B cell (primary cell): ENCODE results near the gene TNRC6C.

Experiments used
- CTCF ChIP-seq: fragments of 200-600 bp; IDR thresholded peaks from one replicate; pipeline ENCODE4 v1.8.0; 2022; ENCODE audit warnings: antibody characterized with exemption, mild to moderate bottlenecking
- EZH2 ChIP-seq: IDR thresholded peaks from 2 replicates; pipeline ENCODE4 v1.6.1; 2012; ENCODE audit warnings: borderline replicate concordance, low read depth, mild to moderate bottlenecking, moderate library complexity, low read length; ENCODE audit not compliant: insufficient read depth, poor library complexity, severe bottlenecking

- peak; percentile 98 for TF ChIP-seq CTCF
- TF ChIP-seq EZH2, result no peak
Measured at GRCh38 chr17:78112518-78113471, 154.3 kb downstream of the TNRC6C start.
